K562 (cell line): ENCODE results near the gene ZBTB2.

ENCODE experiments used
- CBX5 ChIP-seq: IDR thresholded peaks from 2 replicates; pipeline ENCODE4 v1.6.1; 2014; ENCODE audit warnings: low read depth, borderline replicate concordance
- EGR1 ChIP-seq: fragments of 450-650 bp; conservative IDR thresholded peaks from 2 replicates; pipeline ENCODE4 v1.6.1; 2017; ENCODE audit warnings: mild to moderate bottlenecking
- NR2C2 ChIP-seq, 2 experiments: fragments of 200-800 bp in 1 of 2; sonication (Bioruptor generic) in 1 of 2; sonication (generic) in 1 of 2; formaldehyde crosslinking in 1 of 2; IDR thresholded peaks; 2 replicates each; pipeline versions ENCODE4 v1.6.1 to v1.8.0; 2016 to 2022; ENCODE audit warnings: mild to moderate bottlenecking in 1 of 2, missing compliant biosample characterization in 1 of 2, missing genetic modification characterization in 1 of 2, missing genetic modification reagents in 1 of 2
- PHB2 ChIP-seq: fragments of 450-650 bp; IDR thresholded peaks from 2 replicates; pipeline ENCODE4 v1.6.1; 2017; ENCODE audit warnings: low read depth
- PHF21A ChIP-seq: fragments of 450-650 bp; IDR thresholded peaks from 2 replicates; pipeline ENCODE4 v1.6.1; 2017; ENCODE audit warnings: low read depth, borderline replicate concordance
- SMC3 ChIP-seq: conservative IDR thresholded peaks from 2 replicates; pipeline ENCODE4 v1.6.1; 2011; ENCODE audit warnings: low read depth, low read length, improper control_type of control experiment; ENCODE audit not compliant: insufficient read depth
- TF ChIP-seq, protein P1 (sequence below): fragments of 200-600 bp; sonication (generic); IDR thresholded peaks from one replicate; pipeline ENCODE4 v1.6.1; 2012; ENCODE audit warnings: mild to moderate bottlenecking, low read depth, low read length, inconsistent platforms
- TF ChIP-seq, protein P2 (sequence below), 2 experiments: fragments of 450-650 bp; formaldehyde crosslinking in 1 of 2; IDR thresholded peaks; 2 replicates each; pipeline versions ENCODE4 v1.4.0 to v1.6.1; 2014 to 2020; ENCODE audit warnings: mild to moderate bottlenecking in 2 of 2, borderline replicate concordance in 1 of 2, low read depth in 1 of 2

DNA sequence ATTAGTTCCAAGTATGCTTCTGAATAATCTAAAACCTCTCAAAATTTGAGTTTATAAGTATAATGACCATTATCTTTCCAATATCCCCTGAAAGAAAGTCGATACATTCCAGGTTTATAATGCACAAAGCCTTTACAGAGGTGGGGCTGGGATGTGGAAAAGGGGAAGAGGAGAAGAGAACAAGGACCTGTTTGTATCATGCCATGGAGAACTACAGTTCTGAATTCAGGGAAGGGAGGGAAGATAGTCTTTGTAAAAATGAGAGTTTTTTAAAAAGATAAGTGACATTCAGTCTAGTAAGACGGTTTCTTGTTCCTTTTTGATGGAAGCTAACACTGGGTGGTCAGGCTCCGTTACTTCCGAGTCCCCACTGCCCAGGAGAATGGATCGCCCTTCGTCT, 26.1 kb downstream of the ZBTB2 start:
- TF ChIP-seq CBX5 (no peak), NR2C2 (CRISPR knock-in tag; IDR thresholded peaks at IDR 0.05) (no peak), NR2C2 (tag; IDR thresholded peaks at IDR 0.05) (no peak), SMC3 (no peak), PHF21A (no peak), EGR1 (no peak), PHB2 (no peak)
- TF ChIP-seq, protein P1, sequence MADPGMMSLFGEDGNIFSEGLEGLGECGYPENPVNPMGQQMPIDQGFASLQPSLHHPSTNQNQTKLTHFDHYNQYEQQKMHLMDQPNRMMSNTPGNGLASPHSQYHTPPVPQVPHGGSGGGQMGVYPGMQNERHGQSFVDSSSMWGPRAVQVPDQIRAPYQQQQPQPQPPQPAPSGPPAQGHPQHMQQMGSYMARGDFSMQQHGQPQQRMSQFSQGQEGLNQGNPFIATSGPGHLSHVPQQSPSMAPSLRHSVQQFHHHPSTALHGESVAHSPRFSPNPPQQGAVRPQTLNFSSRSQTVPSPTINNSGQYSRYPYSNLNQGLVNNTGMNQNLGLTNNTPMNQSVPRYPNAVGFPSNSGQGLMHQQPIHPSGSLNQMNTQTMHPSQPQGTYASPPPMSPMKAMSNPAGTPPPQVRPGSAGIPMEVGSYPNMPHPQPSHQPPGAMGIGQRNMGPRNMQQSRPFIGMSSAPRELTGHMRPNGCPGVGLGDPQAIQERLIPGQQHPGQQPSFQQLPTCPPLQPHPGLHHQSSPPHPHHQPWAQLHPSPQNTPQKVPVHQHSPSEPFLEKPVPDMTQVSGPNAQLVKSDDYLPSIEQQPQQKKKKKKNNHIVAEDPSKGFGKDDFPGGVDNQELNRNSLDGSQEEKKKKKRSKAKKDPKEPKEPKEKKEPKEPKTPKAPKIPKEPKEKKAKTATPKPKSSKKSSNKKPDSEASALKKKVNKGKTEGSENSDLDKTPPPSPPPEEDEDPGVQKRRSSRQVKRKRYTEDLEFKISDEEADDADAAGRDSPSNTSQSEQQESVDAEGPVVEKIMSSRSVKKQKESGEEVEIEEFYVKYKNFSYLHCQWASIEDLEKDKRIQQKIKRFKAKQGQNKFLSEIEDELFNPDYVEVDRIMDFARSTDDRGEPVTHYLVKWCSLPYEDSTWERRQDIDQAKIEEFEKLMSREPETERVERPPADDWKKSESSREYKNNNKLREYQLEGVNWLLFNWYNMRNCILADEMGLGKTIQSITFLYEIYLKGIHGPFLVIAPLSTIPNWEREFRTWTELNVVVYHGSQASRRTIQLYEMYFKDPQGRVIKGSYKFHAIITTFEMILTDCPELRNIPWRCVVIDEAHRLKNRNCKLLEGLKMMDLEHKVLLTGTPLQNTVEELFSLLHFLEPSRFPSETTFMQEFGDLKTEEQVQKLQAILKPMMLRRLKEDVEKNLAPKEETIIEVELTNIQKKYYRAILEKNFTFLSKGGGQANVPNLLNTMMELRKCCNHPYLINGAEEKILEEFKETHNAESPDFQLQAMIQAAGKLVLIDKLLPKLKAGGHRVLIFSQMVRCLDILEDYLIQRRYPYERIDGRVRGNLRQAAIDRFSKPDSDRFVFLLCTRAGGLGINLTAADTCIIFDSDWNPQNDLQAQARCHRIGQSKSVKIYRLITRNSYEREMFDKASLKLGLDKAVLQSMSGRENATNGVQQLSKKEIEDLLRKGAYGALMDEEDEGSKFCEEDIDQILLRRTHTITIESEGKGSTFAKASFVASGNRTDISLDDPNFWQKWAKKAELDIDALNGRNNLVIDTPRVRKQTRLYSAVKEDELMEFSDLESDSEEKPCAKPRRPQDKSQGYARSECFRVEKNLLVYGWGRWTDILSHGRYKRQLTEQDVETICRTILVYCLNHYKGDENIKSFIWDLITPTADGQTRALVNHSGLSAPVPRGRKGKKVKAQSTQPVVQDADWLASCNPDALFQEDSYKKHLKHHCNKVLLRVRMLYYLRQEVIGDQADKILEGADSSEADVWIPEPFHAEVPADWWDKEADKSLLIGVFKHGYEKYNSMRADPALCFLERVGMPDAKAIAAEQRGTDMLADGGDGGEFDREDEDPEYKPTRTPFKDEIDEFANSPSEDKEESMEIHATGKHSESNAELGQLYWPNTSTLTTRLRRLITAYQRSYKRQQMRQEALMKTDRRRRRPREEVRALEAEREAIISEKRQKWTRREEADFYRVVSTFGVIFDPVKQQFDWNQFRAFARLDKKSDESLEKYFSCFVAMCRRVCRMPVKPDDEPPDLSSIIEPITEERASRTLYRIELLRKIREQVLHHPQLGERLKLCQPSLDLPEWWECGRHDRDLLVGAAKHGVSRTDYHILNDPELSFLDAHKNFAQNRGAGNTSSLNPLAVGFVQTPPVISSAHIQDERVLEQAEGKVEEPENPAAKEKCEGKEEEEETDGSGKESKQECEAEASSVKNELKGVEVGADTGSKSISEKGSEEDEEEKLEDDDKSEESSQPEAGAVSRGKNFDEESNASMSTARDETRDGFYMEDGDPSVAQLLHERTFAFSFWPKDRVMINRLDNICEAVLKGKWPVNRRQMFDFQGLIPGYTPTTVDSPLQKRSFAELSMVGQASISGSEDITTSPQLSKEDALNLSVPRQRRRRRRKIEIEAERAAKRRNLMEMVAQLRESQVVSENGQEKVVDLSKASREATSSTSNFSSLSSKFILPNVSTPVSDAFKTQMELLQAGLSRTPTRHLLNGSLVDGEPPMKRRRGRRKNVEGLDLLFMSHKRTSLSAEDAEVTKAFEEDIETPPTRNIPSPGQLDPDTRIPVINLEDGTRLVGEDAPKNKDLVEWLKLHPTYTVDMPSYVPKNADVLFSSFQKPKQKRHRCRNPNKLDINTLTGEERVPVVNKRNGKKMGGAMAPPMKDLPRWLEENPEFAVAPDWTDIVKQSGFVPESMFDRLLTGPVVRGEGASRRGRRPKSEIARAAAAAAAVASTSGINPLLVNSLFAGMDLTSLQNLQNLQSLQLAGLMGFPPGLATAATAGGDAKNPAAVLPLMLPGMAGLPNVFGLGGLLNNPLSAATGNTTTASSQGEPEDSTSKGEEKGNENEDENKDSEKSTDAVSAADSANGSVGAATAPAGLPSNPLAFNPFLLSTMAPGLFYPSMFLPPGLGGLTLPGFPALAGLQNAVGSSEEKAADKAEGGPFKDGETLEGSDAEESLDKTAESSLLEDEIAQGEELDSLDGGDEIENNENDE = no peak
- TF ChIP-seq, protein P2, sequence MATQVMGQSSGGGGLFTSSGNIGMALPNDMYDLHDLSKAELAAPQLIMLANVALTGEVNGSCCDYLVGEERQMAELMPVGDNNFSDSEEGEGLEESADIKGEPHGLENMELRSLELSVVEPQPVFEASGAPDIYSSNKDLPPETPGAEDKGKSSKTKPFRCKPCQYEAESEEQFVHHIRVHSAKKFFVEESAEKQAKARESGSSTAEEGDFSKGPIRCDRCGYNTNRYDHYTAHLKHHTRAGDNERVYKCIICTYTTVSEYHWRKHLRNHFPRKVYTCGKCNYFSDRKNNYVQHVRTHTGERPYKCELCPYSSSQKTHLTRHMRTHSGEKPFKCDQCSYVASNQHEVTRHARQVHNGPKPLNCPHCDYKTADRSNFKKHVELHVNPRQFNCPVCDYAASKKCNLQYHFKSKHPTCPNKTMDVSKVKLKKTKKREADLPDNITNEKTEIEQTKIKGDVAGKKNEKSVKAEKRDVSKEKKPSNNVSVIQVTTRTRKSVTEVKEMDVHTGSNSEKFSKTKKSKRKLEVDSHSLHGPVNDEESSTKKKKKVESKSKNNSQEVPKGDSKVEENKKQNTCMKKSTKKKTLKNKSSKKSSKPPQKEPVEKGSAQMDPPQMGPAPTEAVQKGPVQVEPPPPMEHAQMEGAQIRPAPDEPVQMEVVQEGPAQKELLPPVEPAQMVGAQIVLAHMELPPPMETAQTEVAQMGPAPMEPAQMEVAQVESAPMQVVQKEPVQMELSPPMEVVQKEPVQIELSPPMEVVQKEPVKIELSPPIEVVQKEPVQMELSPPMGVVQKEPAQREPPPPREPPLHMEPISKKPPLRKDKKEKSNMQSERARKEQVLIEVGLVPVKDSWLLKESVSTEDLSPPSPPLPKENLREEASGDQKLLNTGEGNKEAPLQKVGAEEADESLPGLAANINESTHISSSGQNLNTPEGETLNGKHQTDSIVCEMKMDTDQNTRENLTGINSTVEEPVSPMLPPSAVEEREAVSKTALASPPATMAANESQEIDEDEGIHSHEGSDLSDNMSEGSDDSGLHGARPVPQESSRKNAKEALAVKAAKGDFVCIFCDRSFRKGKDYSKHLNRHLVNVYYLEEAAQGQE (IDR thresholded peaks at IDR 0.05; ENCODE audit: borderline replicate concordance) = no peak
- TF ChIP-seq, protein P2 (CRISPR knock-in tag; IDR thresholded peaks at IDR 0.05; ENCODE audit: low read depth) = no peak
